Measurements from ENCODE around the gene C17orf50. TPM values are rescaled to one million over a fixed set of nuclear protein-coding genes. Genes with fewer than 3 reads are reported as not detected.

Gene C17orf50
- total and polyA plus RNA-seq, 9 donors: not detected

DNA sequence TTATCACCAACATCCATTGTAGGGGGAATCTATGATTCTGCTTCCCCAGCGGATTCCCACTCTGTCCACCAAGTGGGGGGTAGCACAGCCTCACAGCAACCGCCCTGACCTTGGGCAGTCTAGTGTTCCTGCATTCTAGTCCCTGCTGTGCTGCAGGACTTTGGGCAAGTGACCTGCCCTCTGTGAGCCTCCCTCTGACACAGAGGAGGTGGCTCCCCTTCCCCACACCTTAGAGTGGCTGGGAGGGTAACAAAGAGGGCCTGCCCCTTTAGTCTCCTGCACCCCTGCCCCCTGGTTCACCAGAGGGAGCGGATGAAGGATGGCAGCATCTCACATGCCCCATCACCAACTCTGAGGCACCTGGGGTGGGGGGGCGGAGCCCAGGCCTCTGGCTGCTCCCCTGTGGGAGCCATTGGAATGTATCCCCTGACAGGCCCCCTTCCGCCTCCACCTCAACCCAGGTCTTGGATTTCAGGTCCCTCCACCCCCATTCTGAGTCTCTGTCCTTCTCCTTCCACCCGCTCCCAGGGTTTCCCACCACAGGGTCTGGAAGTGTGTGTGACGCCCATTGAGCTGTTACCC is 17.7 kb upstream of the C17orf50 start:
- Histone ChIP-seq H3K4me1 (ENCODE audit: insufficient read depth) (peaks cover 6% of the 10 kb centered on the region), H3K27me3 (no peaks in the 10 kb centered on the region), H3K36me3 (no peaks in the 10 kb centered on the region), H3K27ac (no peak overlapping the region), H3K9me3 (no peaks in the 10 kb centered on the region), H3K4me3 (no peak overlapping the region)
- DNase-seq: peak in 1 of 5 donors; percentile 23
- no peak for TF ChIP-seq EP300 (IDR thresholded peaks at IDR 0.05)
- TF ChIP-seq, protein P1, sequence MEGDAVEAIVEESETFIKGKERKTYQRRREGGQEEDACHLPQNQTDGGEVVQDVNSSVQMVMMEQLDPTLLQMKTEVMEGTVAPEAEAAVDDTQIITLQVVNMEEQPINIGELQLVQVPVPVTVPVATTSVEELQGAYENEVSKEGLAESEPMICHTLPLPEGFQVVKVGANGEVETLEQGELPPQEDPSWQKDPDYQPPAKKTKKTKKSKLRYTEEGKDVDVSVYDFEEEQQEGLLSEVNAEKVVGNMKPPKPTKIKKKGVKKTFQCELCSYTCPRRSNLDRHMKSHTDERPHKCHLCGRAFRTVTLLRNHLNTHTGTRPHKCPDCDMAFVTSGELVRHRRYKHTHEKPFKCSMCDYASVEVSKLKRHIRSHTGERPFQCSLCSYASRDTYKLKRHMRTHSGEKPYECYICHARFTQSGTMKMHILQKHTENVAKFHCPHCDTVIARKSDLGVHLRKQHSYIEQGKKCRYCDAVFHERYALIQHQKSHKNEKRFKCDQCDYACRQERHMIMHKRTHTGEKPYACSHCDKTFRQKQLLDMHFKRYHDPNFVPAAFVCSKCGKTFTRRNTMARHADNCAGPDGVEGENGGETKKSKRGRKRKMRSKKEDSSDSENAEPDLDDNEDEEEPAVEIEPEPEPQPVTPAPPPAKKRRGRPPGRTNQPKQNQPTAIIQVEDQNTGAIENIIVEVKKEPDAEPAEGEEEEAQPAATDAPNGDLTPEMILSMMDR (IDR thresholded peaks at IDR 0.05): no peak
- no peak for TF ChIP-seq POLR2A (IDR thresholded peaks at IDR 0.05)
- intact Hi-C loops (cut with DNase I): loop anchor here (10.0 kb wide), 5 partner anchors 128 to 428 kb away; no protein-coding TSS in a partner anchor
- 54 to 72% (median 71%) methylated on average over 6 to 7 of the region's 7 CpGs for WGBS, 3 donors

DNA sequence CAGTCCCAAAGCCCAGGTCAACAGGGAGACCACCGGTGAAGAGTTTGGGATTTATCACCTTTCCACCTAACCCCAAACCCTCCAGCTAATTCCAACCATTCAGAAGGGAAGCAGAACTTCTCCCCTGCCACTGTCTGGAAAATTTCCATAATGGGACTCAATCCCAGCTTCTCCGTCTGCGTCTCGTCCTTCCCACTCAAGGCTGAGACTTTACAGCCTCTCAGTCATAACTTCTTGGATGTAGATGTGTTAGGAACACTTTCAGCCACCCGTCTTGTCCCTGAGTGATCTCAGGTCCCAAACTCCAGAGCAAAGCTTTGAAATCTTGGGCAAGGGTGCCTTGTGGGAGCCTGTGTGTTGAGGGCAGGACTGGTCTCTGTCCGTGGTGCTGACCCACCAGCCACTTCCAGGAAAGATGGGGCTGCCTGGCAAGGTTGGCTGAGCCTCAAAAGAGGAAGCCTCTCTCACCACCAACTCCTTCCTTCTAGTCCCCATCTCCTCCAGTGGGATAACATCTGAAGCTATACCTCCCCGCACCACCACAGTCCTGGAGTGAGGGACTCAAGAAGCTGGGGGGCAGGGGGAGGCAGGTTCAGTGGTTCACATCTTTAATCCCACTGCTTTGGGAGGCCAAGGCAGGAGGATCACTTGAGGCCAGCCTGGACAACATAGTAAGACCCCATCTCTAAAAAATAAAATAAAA is 16.9 kb upstream of the C17orf50 start:
- no peaks in the 10 kb centered on the region for H3K36me3 ChIP-seq
- H3K4me1 ChIP-seq (ENCODE audit: insufficient read depth): peaks cover 6% of the 10 kb centered on the region
- no peak overlapping the region for H3K27ac ChIP-seq
- H3K4me3 ChIP-seq: no peak overlapping the region
- TF ChIP-seq EP300 (IDR thresholded peaks at IDR 0.05) (no peak), POLR2A (IDR thresholded peaks at IDR 0.05) (no peak)
- TF ChIP-seq, protein P1 (IDR thresholded peaks at IDR 0.05): no peak
- no peaks in the 10 kb centered on the region for H3K9me3 ChIP-seq
- H3K27me3 ChIP-seq: no peaks in the 10 kb centered on the region
- intact Hi-C loops (cut with DNase I): loop anchor here (10.0 kb wide), 5 partner anchors 129 to 429 kb away; no protein-coding TSS in a partner anchor
- peak in 2 of 5 donors; percentile 44 to 56 for DNase-seq
- WGBS, 3 donors: 23 to 33% (median 23%) methylated on average over 7 of the region's 7 CpGs

DNA sequence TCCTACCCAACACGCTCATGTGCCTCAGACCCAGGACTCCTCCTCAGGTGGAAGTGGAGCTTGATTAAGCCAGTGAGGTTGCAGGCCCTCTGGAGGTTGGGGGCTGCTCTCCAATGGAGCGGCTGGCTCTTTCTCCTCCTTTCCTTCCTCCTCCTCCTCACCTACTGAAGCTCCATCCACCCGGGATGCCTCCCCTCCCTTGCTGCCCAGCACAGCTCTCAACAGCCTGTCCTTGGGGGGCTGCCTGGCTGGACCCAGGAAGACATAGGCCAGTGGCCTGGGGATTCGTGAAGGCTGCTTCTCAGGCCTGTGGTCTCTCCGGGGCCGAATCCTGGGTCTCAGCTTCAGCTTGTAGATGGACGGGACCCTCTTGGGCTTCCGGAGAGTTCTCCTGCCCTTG is 15.9 kb upstream of the C17orf50 start:
- no peaks in the 10 kb centered on the region for H3K9me3 ChIP-seq
- no peak for DNase-seq
- peaks cover 6% of the 10 kb centered on the region for H3K4me1 ChIP-seq (ENCODE audit: insufficient read depth)
- no peaks in the 10 kb centered on the region for H3K27me3 ChIP-seq
- H3K27ac ChIP-seq: no peak overlapping the region
- TF ChIP-seq POLR2A (IDR thresholded peaks at IDR 0.05) (no peak), EP300 (IDR thresholded peaks at IDR 0.05) (no peak)
- TF ChIP-seq, protein P1 (IDR thresholded peaks at IDR 0.05): no peak
- intact Hi-C loops (cut with DNase I): loop anchor here (5.0 to 10.0 kb wide), 7 partner anchors 130 to 433 kb away; no protein-coding TSS in a partner anchor
- no peak overlapping the region for H3K4me3 ChIP-seq
- H3K36me3 ChIP-seq: no peaks in the 10 kb centered on the region
- 68 to 84% (median 71%) methylated on average over 6 to 8 of the region's 8 CpGs for WGBS, 3 donors

DNA sequence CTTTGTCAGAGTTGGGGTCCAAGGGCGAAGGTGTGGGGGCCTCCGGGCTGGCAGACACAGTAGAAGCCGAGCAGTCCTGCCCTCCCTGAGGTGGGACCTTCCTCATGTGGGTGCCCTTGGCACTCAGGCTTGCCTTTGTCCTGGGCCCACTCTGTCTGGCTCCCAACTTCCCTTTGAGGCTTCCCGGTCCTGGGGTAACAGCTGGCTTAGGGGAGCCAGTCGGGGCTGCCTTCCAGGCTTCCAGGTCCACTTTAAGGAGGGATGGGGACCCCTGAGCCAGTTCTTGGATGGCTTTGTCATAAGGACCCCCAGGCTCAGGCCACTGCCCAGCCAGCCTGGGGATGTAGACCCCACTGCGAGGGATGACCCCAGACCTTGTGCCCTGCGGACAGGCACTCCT is 15.4 kb upstream of the C17orf50 start:
- H3K9me3 ChIP-seq: no peaks in the 10 kb centered on the region
- 79 to 80% (median 80%) methylated on average over 7 of the region's 7 CpGs for WGBS, 3 donors
- no peak for TF ChIP-seq POLR2A (IDR thresholded peaks at IDR 0.05)
- TF ChIP-seq EP300 (IDR thresholded peaks at IDR 0.05): no peak
- TF ChIP-seq, protein P1 (IDR thresholded peaks at IDR 0.05): no peak
- no peaks in the 10 kb centered on the region for H3K27me3 ChIP-seq
- peaks cover 6% of the 10 kb centered on the region for H3K4me1 ChIP-seq (ENCODE audit: insufficient read depth)
- H3K27ac ChIP-seq: no peak overlapping the region
- H3K36me3 ChIP-seq: no peaks in the 10 kb centered on the region
- intact Hi-C loops (cut with DNase I): loop anchor here (5.0 to 10.0 kb wide), 7 partner anchors 130 to 433 kb away; no protein-coding TSS in a partner anchor
- no peak for DNase-seq
- no peak overlapping the region for H3K4me3 ChIP-seq

All from ovary (tissue), 9 donors.